HEK293 (cell line): ENCODE measurements around the gene PRSS12.

Experiments used
- SP7 ChIP-seq: fragments of 450-650 bp; formaldehyde crosslinking; IDR thresholded peaks from 2 replicates; pipeline ENCODE4 v1.5.1; 2016; ENCODE audit warnings: missing biosample characterization, missing genetic modification characterization
- YY1 ChIP-seq: fragments of 450-650 bp; formaldehyde crosslinking; IDR thresholded peaks from 2 replicates; pipeline ENCODE4 v1.5.1; 2018; ENCODE audit warnings: missing biosample characterization, missing genetic modification characterization
- ZBTB20 ChIP-seq: fragments of 450-650 bp; formaldehyde crosslinking; IDR thresholded peaks from 2 replicates; pipeline ENCODE4 v1.5.1; 2016; ENCODE audit warnings: missing biosample characterization, missing genetic modification characterization
- ZNF133 ChIP-seq: fragments of 450-650 bp; formaldehyde crosslinking; IDR thresholded peaks from 2 replicates; pipeline ENCODE4 v1.5.1; 2016; ENCODE audit warnings: missing biosample characterization, missing genetic modification characterization
- TF ChIP-seq, protein P1 (sequence below): fragments of 450-650 bp; formaldehyde crosslinking; IDR thresholded peaks from 2 replicates; pipeline ENCODE4 v1.5.1; 2016; ENCODE audit warnings: missing biosample characterization, missing genetic modification characterization
- TF ChIP-seq, protein P2 (sequence below): fragments of 450-650 bp; formaldehyde crosslinking; IDR thresholded peaks from 2 replicates; pipeline ENCODE4 v1.5.1; 2016; ENCODE audit warnings: missing biosample characterization, missing genetic modification characterization
- TF ChIP-seq, protein P3 (sequence below): IDR thresholded peaks from 2 replicates; pipeline ENCODE4 v1.6.1; 2011; ENCODE audit warnings: mild to moderate bottlenecking, low read depth, low read length, borderline replicate concordance
- TF ChIP-seq, protein P4 (sequence below): fragments of 450-650 bp; IDR thresholded peaks from 2 replicates; pipeline ENCODE4 v1.5.1; 2018; ENCODE audit warnings: missing biosample characterization, missing genetic modification characterization

DNA sequence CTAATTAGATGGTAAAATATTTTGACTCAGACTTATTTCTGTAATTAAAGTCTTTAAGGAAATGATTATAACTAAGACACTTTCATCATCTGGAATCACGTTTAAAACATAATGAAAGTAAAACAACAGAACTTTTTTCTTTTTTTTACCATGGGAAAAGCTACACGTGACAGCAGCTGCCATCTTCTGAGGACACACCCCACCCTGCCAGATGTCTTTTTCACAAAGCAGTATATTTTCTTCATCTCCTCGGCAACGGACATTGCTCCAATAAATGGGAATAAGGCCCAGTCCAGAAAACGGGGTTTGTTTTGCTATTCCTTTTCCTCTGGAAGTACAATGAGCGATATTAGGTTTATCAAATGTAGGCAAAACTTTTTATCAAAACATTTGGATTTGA lies 17.5 kb downstream of the PRSS12 start:
- TF ChIP-seq, protein P1, sequence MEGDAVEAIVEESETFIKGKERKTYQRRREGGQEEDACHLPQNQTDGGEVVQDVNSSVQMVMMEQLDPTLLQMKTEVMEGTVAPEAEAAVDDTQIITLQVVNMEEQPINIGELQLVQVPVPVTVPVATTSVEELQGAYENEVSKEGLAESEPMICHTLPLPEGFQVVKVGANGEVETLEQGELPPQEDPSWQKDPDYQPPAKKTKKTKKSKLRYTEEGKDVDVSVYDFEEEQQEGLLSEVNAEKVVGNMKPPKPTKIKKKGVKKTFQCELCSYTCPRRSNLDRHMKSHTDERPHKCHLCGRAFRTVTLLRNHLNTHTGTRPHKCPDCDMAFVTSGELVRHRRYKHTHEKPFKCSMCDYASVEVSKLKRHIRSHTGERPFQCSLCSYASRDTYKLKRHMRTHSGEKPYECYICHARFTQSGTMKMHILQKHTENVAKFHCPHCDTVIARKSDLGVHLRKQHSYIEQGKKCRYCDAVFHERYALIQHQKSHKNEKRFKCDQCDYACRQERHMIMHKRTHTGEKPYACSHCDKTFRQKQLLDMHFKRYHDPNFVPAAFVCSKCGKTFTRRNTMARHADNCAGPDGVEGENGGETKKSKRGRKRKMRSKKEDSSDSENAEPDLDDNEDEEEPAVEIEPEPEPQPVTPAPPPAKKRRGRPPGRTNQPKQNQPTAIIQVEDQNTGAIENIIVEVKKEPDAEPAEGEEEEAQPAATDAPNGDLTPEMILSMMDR (tag by site-specific recombination), result no peak
- TF ChIP-seq, protein P2, sequence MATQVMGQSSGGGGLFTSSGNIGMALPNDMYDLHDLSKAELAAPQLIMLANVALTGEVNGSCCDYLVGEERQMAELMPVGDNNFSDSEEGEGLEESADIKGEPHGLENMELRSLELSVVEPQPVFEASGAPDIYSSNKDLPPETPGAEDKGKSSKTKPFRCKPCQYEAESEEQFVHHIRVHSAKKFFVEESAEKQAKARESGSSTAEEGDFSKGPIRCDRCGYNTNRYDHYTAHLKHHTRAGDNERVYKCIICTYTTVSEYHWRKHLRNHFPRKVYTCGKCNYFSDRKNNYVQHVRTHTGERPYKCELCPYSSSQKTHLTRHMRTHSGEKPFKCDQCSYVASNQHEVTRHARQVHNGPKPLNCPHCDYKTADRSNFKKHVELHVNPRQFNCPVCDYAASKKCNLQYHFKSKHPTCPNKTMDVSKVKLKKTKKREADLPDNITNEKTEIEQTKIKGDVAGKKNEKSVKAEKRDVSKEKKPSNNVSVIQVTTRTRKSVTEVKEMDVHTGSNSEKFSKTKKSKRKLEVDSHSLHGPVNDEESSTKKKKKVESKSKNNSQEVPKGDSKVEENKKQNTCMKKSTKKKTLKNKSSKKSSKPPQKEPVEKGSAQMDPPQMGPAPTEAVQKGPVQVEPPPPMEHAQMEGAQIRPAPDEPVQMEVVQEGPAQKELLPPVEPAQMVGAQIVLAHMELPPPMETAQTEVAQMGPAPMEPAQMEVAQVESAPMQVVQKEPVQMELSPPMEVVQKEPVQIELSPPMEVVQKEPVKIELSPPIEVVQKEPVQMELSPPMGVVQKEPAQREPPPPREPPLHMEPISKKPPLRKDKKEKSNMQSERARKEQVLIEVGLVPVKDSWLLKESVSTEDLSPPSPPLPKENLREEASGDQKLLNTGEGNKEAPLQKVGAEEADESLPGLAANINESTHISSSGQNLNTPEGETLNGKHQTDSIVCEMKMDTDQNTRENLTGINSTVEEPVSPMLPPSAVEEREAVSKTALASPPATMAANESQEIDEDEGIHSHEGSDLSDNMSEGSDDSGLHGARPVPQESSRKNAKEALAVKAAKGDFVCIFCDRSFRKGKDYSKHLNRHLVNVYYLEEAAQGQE (tag by site-specific recombination), result no peak
- TF ChIP-seq YY1 (tag by site-specific recombination), result no peak
- TF ChIP-seq, protein P3, sequence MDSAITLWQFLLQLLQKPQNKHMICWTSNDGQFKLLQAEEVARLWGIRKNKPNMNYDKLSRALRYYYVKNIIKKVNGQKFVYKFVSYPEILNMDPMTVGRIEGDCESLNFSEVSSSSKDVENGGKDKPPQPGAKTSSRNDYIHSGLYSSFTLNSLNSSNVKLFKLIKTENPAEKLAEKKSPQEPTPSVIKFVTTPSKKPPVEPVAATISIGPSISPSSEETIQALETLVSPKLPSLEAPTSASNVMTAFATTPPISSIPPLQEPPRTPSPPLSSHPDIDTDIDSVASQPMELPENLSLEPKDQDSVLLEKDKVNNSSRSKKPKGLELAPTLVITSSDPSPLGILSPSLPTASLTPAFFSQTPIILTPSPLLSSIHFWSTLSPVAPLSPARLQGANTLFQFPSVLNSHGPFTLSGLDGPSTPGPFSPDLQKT, result no peak
- no peak for TF ChIP-seq ZNF133
- TF ChIP-seq SP7, result no peak
- TF ChIP-seq, protein P4, sequence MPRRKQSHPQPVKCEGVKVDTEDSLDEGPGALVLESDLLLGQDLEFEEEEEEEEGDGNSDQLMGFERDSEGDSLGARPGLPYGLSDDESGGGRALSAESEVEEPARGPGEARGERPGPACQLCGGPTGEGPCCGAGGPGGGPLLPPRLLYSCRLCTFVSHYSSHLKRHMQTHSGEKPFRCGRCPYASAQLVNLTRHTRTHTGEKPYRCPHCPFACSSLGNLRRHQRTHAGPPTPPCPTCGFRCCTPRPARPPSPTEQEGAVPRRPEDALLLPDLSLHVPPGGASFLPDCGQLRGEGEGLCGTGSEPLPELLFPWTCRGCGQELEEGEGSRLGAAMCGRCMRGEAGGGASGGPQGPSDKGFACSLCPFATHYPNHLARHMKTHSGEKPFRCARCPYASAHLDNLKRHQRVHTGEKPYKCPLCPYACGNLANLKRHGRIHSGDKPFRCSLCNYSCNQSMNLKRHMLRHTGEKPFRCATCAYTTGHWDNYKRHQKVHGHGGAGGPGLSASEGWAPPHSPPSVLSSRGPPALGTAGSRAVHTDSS (tag by site-specific recombination), result no peak
- no peak for TF ChIP-seq ZBTB20 (tag by site-specific recombination)
